Measurements from ENCODE around the gene PTPRN2. TPM values are rescaled to one million over a fixed set of nuclear protein-coding genes. Genes with fewer than 3 reads are reported as not detected.

Gene PTPRN2
- total and polyA plus RNA-seq, 8 donors = 4.9 to 136 (median 46.8) TPM

GRCh38 chr7:158494643-158495042 lies 93.0 kb downstream of the PTPRN2 start:
- TF ChIP-seq POLR2AphosphoS5 (IDR thresholded peaks at IDR 0.05) (no peak), CTCF (IDR thresholded peaks at IDR 0.05) (no peak), POLR2A (IDR thresholded peaks at IDR 0.05) (no peak), EP300 (IDR thresholded peaks at IDR 0.05) (no peak)
- 48 to 59% (median 55%) methylated on average over 8 to 9 of the region's 9 CpGs for WGBS, 5 donors
- Histone ChIP-seq H3K4me1 (peaks cover 0 to 30% (median 2%) of the 10 kb centered on the region in 4 donors), H3K27ac (no peak overlapping the region), H3K36me3 (peaks cover 0 to 2% (median 0%) of the 10 kb centered on the region in 4 donors), H3K27me3 (peaks cover 0 to 48% (median 0%) of the 10 kb centered on the region in 3 donors), H3K4me3 (no peak overlapping the region), H3K9me3 (no peaks in the 10 kb centered on the region)
- no peak for DNase-seq
- intact Hi-C loops (cut with DNase I; ENCODE audit: low total_unique reads) = no loop called here

GRCh38 chr7:158494162-158494586 lies 93.4 kb downstream of the PTPRN2 start:
- intact Hi-C loops (cut with DNase I; ENCODE audit: low total_unique reads) = no loop called here
- H3K9me3 ChIP-seq = no peaks in the 10 kb centered on the region
- peaks cover 0 to 26% (median 2%) of the 10 kb centered on the region in 4 donors for H3K4me1 ChIP-seq
- H3K36me3 ChIP-seq = peaks cover 0 to 5% (median 0%) of the 10 kb centered on the region in 4 donors
- no peak overlapping the region for H3K27ac ChIP-seq
- 27 to 63% (median 55%) methylated on average over 6 to 7 of the region's 7 CpGs for WGBS, 5 donors
- peaks cover 0 to 48% (median 0%) of the 10 kb centered on the region in 3 donors for H3K27me3 ChIP-seq
- H3K4me3 ChIP-seq = no peak overlapping the region
- DNase-seq = no peak
- TF ChIP-seq POLR2AphosphoS5 (IDR thresholded peaks at IDR 0.05) (no peak), EP300 (IDR thresholded peaks at IDR 0.05) (no peak), POLR2A (IDR thresholded peaks at IDR 0.05) (no peak), CTCF (IDR thresholded peaks at IDR 0.05) (no peak)

- H3K9me3 ChIP-seq = no peaks in the 10 kb centered on the region
- no peak overlapping the region for H3K4me3 ChIP-seq
- WGBS, 5 donors = 74 to 83% (median 79%) methylated on average over 5 of the region's 5 CpGs
- peaks cover 0 to 14% (median 1%) of the 10 kb centered on the region in 4 donors for H3K36me3 ChIP-seq
- H3K27ac ChIP-seq = no peak overlapping the region
- H3K4me1 ChIP-seq = peaks cover 0 to 11% (median 2%) of the 10 kb centered on the region in 4 donors
- intact Hi-C loops (cut with DNase I; ENCODE audit: low total_unique reads) = no loop called here
- H3K27me3 ChIP-seq = peaks cover 0 to 44% (median 0%) of the 10 kb centered on the region in 3 donors
- no peak for DNase-seq
- TF ChIP-seq CTCF (IDR thresholded peaks at IDR 0.05) (no peak), POLR2A (IDR thresholded peaks at IDR 0.05) (no peak), EP300 (IDR thresholded peaks at IDR 0.05) (no peak), POLR2AphosphoS5 (IDR thresholded peaks at IDR 0.05) (no peak)
These were observed 95.3 kb downstream of the PTPRN2 start for GRCh38 chr7:158492367-158492764.

GRCh38 chr7:158491094-158491493 lies 96.5 kb downstream of the PTPRN2 start:
- intact Hi-C loops (cut with DNase I; ENCODE audit: low total_unique reads) = no loop called here
- WGBS, 5 donors = 84 to 93% (median 89%) methylated on average over 11 of the region's 11 CpGs
- Histone ChIP-seq H3K4me3 (no peak overlapping the region), H3K36me3 (peaks cover 0 to 14% (median 4%) of the 10 kb centered on the region in 4 donors), H3K27me3 (peaks cover 0 to 38% (median 0%) of the 10 kb centered on the region in 3 donors), H3K4me1 (peaks cover 0 to 7% (median 2%) of the 10 kb centered on the region in 4 donors), H3K9me3 (no peaks in the 10 kb centered on the region), H3K27ac (no peak overlapping the region)
- no peak for DNase-seq
- TF ChIP-seq POLR2AphosphoS5 (IDR thresholded peaks at IDR 0.05) = no peak
- no peak for TF ChIP-seq CTCF (IDR thresholded peaks at IDR 0.05)
- no peak for TF ChIP-seq POLR2A (IDR thresholded peaks at IDR 0.05)
- no peak for TF ChIP-seq EP300 (IDR thresholded peaks at IDR 0.05)
